Measurements from ENCODE around the gene PBRM1. TPM values are rescaled to one million over a fixed set of nuclear protein-coding genes. Genes with fewer than 3 reads are reported as not detected.

PBRM1 gene
- polyA plus RNA-seq, 1 experiment: 16.5 TPM

GRCh38 chr3:52719618-52720017 is 33.9 kb upstream of the PBRM1 start:
- POLR2A ChIA-PET: no interaction called here

DNA sequence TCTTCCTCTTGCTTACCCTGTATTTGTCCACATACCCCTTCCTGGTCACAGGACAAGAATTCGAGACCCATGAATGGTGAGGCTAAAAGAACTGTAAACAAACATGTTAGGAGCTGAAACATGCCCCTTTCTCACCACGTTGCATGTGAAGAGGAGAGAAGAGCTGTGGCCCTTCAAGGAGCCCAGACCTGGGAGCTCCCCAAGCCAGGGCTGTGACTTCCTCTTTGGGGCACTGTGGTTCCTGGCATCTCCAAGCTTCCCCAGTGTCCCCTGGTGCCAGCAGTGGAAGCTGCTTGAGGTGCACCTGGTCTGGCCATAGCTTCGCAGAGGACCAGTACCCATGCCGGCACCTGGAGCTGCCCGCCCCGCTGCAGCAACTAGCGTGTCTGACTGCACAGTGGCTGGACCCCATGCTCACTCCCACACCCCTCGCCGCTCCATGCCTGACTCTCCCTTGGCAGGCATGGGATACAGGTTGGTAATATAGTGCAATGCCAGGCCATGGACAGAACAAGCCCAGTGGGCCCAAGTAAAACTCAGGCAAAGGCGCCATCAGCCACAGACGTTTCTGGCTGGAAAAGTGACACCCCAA is 30.1 kb upstream of the PBRM1 start:
- ChIA-PET POLR2A (no interaction called here), CTCF (no interaction called here)
- peaks cover 3% of the 10 kb centered on the region for H3K36me3 ChIP-seq (ENCODE audit: control insufficient read depth, insufficient read depth, low read length)
- no peaks in the 10 kb centered on the region for H3K27me3 ChIP-seq (ENCODE audit: control insufficient read depth, insufficient read depth, low read length)
- TF ChIP-seq, protein P1, sequence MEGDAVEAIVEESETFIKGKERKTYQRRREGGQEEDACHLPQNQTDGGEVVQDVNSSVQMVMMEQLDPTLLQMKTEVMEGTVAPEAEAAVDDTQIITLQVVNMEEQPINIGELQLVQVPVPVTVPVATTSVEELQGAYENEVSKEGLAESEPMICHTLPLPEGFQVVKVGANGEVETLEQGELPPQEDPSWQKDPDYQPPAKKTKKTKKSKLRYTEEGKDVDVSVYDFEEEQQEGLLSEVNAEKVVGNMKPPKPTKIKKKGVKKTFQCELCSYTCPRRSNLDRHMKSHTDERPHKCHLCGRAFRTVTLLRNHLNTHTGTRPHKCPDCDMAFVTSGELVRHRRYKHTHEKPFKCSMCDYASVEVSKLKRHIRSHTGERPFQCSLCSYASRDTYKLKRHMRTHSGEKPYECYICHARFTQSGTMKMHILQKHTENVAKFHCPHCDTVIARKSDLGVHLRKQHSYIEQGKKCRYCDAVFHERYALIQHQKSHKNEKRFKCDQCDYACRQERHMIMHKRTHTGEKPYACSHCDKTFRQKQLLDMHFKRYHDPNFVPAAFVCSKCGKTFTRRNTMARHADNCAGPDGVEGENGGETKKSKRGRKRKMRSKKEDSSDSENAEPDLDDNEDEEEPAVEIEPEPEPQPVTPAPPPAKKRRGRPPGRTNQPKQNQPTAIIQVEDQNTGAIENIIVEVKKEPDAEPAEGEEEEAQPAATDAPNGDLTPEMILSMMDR (IDR thresholded peaks at IDR 0.05; ENCODE audit: insufficient read depth, low read depth, low read length): no peak
- no peak for DNase-seq (ENCODE audit: low read depth)
- no peak overlapping the region for H3K4me3 ChIP-seq (ENCODE audit: low read depth, low read length)

More at GRCh38 chr3:52719618-52720017, 33.9 kb upstream of the PBRM1 start:
- Histone ChIP-seq H3K4me3 (ENCODE audit: low read depth, low read length) (no peak overlapping the region), H3K27me3 (ENCODE audit: control insufficient read depth, insufficient read depth, low read length) (no peaks in the 10 kb centered on the region), H3K36me3 (ENCODE audit: control insufficient read depth, insufficient read depth, low read length) (no peaks in the 10 kb centered on the region)
- CTCF ChIA-PET: no interaction called here
- DNase-seq (ENCODE audit: low read depth): no peak
- TF ChIP-seq, protein P1 (IDR thresholded peaks at IDR 0.05; ENCODE audit: insufficient read depth, low read depth, low read length): no peak

GRCh38 chr3:52714335-52715302 is 28.9 kb upstream of the PBRM1 start:
- ChIA-PET CTCF (no interaction called here), POLR2A (no interaction called here)
- TF ChIP-seq, protein P1 (IDR thresholded peaks at IDR 0.05; ENCODE audit: insufficient read depth, low read depth, low read length): no peak
- H3K27me3 ChIP-seq (ENCODE audit: control insufficient read depth, insufficient read depth, low read length): no peaks in the 10 kb centered on the region
- no peak overlapping the region for H3K4me3 ChIP-seq (ENCODE audit: low read depth, low read length)
- H3K36me3 ChIP-seq (ENCODE audit: control insufficient read depth, insufficient read depth, low read length): peaks cover 3% of the 10 kb centered on the region
- DNase-seq (ENCODE audit: low read depth): no peak

- TF ChIP-seq, protein P1 (IDR thresholded peaks at IDR 0.05; ENCODE audit: insufficient read depth, low read depth, low read length): no peak
- Histone ChIP-seq H3K27me3 (ENCODE audit: control insufficient read depth, insufficient read depth, low read length) (no peaks in the 10 kb centered on the region), H3K4me3 (ENCODE audit: low read depth, low read length) (no peak overlapping the region), H3K36me3 (ENCODE audit: control insufficient read depth, insufficient read depth, low read length) (peaks cover 5% of the 10 kb centered on the region)
- ChIA-PET CTCF (no interaction called here), POLR2A (no interaction called here)
- DNase-seq (ENCODE audit: low read depth): no peak
These were observed 26.8 kb upstream of the PBRM1 start for GRCh38 chr3:52712291-52713212.

Measured in BJ (cell line).